Activated CD4-positive, alpha-beta memory T cell treated with anti-CD3 and anti-CD28 coated beads for 36 hours (primary cell): ENCODE data around the gene MYZAP. TPM values are rescaled to one million over a fixed set of nuclear protein-coding genes. Genes with fewer than 3 reads are reported as not detected.

ENCODE experiments used
- CTCF ChIA-PET: fragments of 350-600 bp; sonication (Branson Sonifier 250); formaldehyde crosslinking; loops from one replicate; lab custom pipeline; 2021; ENCODE audit warnings: antibody characterized with exemption, inconsistent platforms; lab: Charles Lee
- POLR2A ChIA-PET: fragments of 350-600 bp; sonication (Branson Sonifier 250); formaldehyde crosslinking; loops from one replicate; lab custom pipeline; 2021; ENCODE audit warnings: antibody characterized with exemption; lab: Charles Lee
- DNase-seq: peaks from one replicate; pipeline ENCODE4 v3.0.0-alpha.2; 2020
- H3K27ac Mint-ChIP-seq: one replicate; pipeline ENCODE4 v1.8.0; 2021; ENCODE audit warnings: mixed read lengths
- H3K27me3 Mint-ChIP-seq: one replicate; pipeline ENCODE4 v1.8.0; 2021; ENCODE audit warnings: mixed read lengths
- H3K36me3 Mint-ChIP-seq: one replicate; pipeline ENCODE4 v1.8.0; 2021; ENCODE audit warnings: mixed read lengths
- H3K4me1 Mint-ChIP-seq: one replicate; pipeline ENCODE4 v1.8.0; 2021; ENCODE audit warnings: low read depth, mixed read lengths
- H3K4me3 Mint-ChIP-seq: one replicate; pipeline ENCODE4 v1.8.0; 2021; ENCODE audit warnings: mild to moderate bottlenecking, mixed read lengths
- H3K9me3 Mint-ChIP-seq: one replicate; pipeline ENCODE4 v1.8.0; 2021; ENCODE audit warnings: mixed read lengths
- intact Hi-C: fragments of 100-400 bp; cut with micrococcal nuclease; formaldehyde crosslinking; loops from one replicate; pipeline ENCODE4 v1.15.1; 2023
- total RNA-seq, 2 experiments: library from RNA; stranded (reverse); gene quantifications; one replicate each; pipeline ENCODE4 v1.2.3, GENCODE V29; 2021

Gene MYZAP
- total RNA-seq, 2 experiments from 2014 or later = 0.55 to 0.63 TPM

DNA sequence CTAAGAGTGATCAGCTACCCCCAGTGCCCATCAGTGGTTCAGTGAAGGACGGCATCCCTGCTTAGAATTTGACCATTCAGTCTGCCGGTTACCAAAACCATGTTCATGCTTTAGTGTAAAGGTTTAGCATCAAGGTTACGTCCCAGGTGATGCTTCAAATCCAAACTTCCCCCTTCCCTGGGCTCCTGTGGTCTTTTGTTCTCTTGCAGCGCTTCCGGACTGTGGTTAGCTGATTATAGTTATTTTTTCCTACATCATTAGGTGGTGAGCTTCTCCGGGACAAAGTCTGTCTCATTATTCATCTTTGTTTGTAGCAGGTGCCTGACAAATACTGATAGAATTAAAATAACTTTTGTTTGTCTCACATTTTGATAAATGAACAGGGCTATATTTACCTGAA is 28.3 kb upstream of the MYZAP start:
- intact Hi-C loops = loop anchor here (5.0 kb wide), 1 partner anchor 79 kb away; no protein-coding TSS in a partner anchor
- ChIA-PET CTCF (interaction anchor here (0.6 to 1.2 kb wide), 4 partner anchors 15 to 298 kb away, joined by 3 to 6 read pairs (median 3); no protein-coding TSS in a partner anchor), POLR2A (interaction anchor here (0.7 to 1.3 kb wide), 2 partner anchors 143 to 144 kb away, joined by 3 read pairs; partner anchors contain the start of gene POLR2M)
- H3K4me1 Mint-ChIP-seq = peaks cover 43% of the 10 kb centered on the region
- peak; percentile 20 for DNase-seq
- no peaks in the 10 kb centered on the region for H3K27me3 Mint-ChIP-seq
- H3K9me3 Mint-ChIP-seq = peaks cover 4% of the 10 kb centered on the region
- no peaks in the 10 kb centered on the region for H3K36me3 Mint-ChIP-seq
- H3K27ac Mint-ChIP-seq = peak overlapping the region; percentile 10
- H3K4me3 Mint-ChIP-seq = no peak overlapping the region

DNA sequence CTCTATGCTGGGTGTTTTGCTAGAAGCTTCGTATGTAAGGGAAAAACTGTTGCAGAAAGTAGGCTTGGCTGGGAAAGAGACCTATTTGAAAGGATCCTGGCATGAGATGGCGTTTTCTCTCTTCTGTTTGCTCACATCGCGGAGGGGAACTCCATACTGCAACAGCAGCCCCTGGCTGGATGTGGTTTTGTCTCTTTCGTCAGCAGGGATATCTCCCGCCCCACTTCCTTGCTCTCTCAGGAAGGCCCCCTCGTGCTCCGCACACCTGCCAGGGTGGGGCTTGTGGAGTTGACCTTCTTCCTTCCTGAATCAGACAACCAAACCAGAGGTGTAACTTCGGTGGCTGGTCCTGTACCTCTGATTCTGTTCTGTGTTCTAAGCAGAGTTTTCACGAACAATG is 26.4 kb upstream of the MYZAP start:
- Mint-ChIP-seq H3K27me3 (no peaks in the 10 kb centered on the region), H3K4me3 (peak overlapping the region; percentile 4), H3K36me3 (no peaks in the 10 kb centered on the region), H3K27ac (peak overlapping the region; percentile 24), H3K9me3 (no peaks in the 10 kb centered on the region), H3K4me1 (peaks cover 43% of the 10 kb centered on the region)
- intact Hi-C loops = no loop called here
- DNase-seq = peak; percentile 61
- CTCF ChIA-PET = interaction anchor here (1.1 kb wide), 1 partner anchor 168 kb away, joined by 4 read pairs; no protein-coding TSS in a partner anchor
- POLR2A ChIA-PET = interaction anchor here (0.7 kb wide), 1 partner anchor 26 kb away, joined by 3 read pairs; no protein-coding TSS in a partner anchor

DNA sequence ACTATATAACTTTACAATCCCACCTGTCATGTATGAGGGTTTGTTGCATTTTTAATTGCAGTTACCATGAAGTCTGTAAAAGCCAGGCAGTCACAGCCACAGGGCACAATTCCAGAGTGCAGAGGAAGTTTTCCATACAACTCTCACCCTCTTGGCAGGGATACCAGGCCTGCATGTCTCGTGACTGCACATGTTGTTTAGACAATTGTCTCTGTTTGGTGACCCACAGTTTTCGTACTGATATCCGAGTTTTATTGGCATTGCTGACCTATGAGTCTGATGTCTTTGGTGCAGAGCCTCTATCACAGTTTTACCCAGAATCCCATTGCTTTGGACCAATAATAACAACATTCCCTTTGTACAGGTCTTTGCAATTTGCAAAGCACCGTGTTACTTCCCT is 24.9 kb upstream of the MYZAP start:
- Mint-ChIP-seq H3K27ac (no peak overlapping the region), H3K36me3 (no peaks in the 10 kb centered on the region), H3K9me3 (no peaks in the 10 kb centered on the region), H3K27me3 (no peaks in the 10 kb centered on the region), H3K4me1 (peaks cover 32% of the 10 kb centered on the region), H3K4me3 (no peak overlapping the region)
- intact Hi-C loops = no loop called here
- DNase-seq = no peak
- ChIA-PET POLR2A (no interaction called here), CTCF (interaction anchor here (1.0 to 1.7 kb wide), 4 partner anchors 18 to 294 kb away, joined by 3 to 4 read pairs (median 3); no protein-coding TSS in a partner anchor)

DNA sequence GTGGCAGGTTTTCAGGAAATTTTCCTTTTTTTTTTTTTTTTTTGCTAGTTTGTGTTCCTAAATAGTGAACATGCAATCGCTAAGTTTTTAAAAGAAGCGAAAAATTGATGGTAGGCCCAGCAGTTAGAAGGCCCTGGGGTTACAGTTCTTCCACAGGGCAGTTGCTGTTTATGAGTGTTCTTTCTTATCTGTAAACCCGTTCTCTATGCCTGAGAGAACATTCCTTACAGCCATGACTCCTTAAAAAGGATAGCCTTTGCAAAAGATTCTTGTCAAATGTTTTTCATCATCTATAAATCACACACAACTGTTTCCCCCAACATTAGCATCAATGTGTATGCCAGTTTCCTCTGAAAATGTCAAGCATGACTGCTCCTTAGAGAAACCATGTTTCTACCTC is 23.8 kb upstream of the MYZAP start:
- H3K4me3 Mint-ChIP-seq = no peak overlapping the region
- intact Hi-C loops = no loop called here
- peaks cover 22% of the 10 kb centered on the region for H3K4me1 Mint-ChIP-seq
- POLR2A ChIA-PET = no interaction called here
- no peak for DNase-seq
- no peak overlapping the region for H3K27ac Mint-ChIP-seq
- CTCF ChIA-PET = interaction anchor here (1.5 to 1.7 kb wide), 2 partner anchors 17 to 293 kb away, joined by 3 to 4 read pairs; no protein-coding TSS in a partner anchor
- H3K9me3 Mint-ChIP-seq = no peaks in the 10 kb centered on the region
- no peaks in the 10 kb centered on the region for H3K36me3 Mint-ChIP-seq
- no peaks in the 10 kb centered on the region for H3K27me3 Mint-ChIP-seq

DNA sequence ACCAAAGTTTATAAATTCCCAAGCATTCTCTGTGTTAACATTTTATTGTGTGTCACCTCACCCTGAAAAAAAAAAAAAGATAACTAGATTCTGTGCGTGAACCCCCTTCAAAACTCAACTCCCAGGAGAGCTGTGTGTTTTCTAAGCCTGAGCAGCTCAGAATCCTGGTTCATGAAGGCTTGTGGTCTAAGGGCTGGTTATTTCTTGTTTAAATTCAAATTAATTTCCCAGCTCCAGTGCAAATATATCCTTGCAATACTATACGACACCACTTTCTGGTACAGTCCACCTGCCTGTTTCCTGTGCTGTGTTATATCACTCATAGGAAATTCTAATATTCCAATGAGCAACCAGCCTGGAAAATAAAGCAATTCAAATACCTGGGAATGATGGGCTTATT is 23.4 kb upstream of the MYZAP start:
- H3K27me3 Mint-ChIP-seq = no peaks in the 10 kb centered on the region
- no peaks in the 10 kb centered on the region for H3K9me3 Mint-ChIP-seq
- no peak overlapping the region for H3K4me3 Mint-ChIP-seq
- POLR2A ChIA-PET = no interaction called here
- intact Hi-C loops = no loop called here
- no peak for DNase-seq
- H3K36me3 Mint-ChIP-seq = no peaks in the 10 kb centered on the region
- H3K4me1 Mint-ChIP-seq = peaks cover 18% of the 10 kb centered on the region
- H3K27ac Mint-ChIP-seq = no peak overlapping the region
- CTCF ChIA-PET = interaction anchor here (1.6 kb wide), 1 partner anchor 8 kb away, joined by 3 read pairs; no protein-coding TSS in a partner anchor

DNA sequence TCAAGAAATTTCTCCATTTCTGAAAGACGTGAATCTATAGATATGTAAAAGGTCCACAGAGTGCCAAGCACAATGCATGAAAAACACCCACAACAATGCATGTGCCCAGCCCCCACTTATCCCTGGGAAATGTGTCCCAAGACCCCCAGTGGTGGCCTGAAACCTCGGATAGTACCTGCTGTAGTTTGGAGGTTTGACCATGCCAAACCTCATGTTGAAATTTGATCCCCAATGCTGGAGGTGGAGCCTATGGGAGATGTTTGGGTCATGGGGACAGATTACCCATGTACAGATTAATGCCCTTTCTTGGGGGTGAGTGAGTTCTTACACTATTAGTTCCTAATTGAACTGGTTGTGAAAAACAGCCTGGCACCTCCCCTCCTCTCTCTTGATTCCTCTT is 21.4 kb upstream of the MYZAP start:
- Mint-ChIP-seq H3K4me1 (peaks cover 9% of the 10 kb centered on the region), H3K4me3 (no peak overlapping the region), H3K27me3 (no peaks in the 10 kb centered on the region), H3K27ac (no peak overlapping the region), H3K9me3 (no peaks in the 10 kb centered on the region), H3K36me3 (no peaks in the 10 kb centered on the region)
- intact Hi-C loops = no loop called here
- no peak for DNase-seq
- CTCF ChIA-PET = no interaction called here
- POLR2A ChIA-PET = no interaction called here

DNA sequence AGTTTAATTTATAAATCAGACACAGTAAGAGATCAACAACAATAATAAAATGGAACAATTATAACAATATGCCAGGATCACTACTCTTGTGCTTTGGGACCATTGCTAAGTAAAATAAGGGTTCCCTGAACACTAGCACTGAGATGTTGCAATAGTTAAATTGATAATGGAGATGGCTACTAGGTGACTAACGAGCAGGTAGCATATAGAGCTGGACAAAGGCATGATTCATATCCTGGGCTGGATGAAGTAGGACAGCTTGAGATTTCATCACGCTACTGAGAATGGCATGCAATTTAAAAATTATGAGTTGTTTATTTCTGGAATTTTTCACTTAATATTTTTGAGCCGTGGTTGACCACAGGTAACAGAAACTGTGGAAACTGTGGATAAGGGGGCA is 20.7 kb upstream of the MYZAP start:
- Mint-ChIP-seq H3K27me3 (no peaks in the 10 kb centered on the region), H3K9me3 (no peaks in the 10 kb centered on the region), H3K36me3 (no peaks in the 10 kb centered on the region), H3K27ac (no peak overlapping the region), H3K4me3 (no peak overlapping the region), H3K4me1 (peaks cover 4% of the 10 kb centered on the region)
- DNase-seq = no peak
- ChIA-PET CTCF (no interaction called here), POLR2A (no interaction called here)
- intact Hi-C loops = no loop called here

DNA sequence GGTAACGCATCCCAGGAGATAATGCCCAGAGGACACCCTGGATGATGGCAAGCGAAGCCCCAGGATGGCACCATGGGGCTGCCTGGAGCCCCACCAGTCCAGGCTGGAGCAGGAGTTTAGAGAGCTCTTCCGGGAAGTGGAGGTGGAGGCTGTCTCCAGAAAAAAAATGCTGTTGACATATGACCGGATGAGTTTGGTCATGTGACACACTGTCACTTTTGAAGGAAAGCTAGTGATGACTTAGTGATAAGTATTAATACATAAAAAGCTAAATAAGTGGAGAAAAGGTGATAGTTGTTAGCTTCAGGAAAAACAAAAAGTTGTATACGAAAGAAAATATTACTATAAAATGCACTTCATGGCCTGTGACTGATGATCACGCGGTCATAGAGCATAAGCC is 20.0 kb upstream of the MYZAP start:
- ChIA-PET CTCF (no interaction called here), POLR2A (no interaction called here)
- Mint-ChIP-seq H3K36me3 (no peaks in the 10 kb centered on the region), H3K4me1 (peaks cover 2% of the 10 kb centered on the region), H3K27me3 (no peaks in the 10 kb centered on the region), H3K4me3 (no peak overlapping the region), H3K27ac (no peak overlapping the region), H3K9me3 (no peaks in the 10 kb centered on the region)
- DNase-seq = no peak
- intact Hi-C loops = no loop called here

DNA sequence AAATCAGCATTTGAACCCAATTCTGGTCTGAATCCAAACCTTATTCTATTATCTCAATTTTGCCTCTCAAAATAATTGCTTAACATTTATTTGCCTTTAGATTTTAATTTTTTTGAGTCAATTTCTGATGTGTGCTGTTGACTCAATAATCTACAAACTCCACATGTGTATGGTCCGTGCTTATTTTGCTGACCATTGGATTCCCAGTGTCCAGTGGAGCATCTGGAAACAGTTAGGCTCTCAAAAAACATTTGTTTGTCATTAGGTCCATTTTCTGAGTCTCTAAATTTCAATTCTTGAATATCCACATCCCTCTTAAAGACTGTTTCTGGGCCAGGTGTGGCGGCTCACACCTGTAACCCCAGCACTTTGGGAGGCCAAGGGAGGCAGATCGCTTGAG is 19.2 kb upstream of the MYZAP start:
- POLR2A ChIA-PET = no interaction called here
- CTCF ChIA-PET = no interaction called here
- Mint-ChIP-seq H3K27me3 (no peaks in the 10 kb centered on the region), H3K4me1 (peaks cover 2% of the 10 kb centered on the region), H3K4me3 (no peak overlapping the region), H3K9me3 (no peaks in the 10 kb centered on the region), H3K36me3 (no peaks in the 10 kb centered on the region), H3K27ac (no peak overlapping the region)
- intact Hi-C loops = no loop called here
- DNase-seq = no peak

DNA sequence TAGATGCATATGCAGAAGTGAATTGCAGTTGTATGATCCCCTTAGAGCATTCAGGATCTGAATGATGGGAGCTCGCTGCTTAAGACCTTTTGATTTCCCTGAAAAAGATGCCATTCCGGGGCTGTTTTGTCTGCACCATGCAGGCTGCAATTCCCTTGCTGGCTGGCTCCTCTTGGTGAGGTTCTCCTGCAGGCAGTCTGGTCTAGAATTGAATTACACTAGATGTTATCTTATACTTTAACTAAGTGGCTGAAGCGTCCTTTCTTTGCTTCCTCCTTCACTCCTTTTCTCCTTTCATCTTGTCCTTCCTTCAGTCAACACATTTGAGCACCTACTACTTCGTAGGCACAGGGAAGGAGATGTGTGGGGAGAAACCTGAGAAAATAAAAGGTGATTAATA is 18.6 kb upstream of the MYZAP start:
- no peaks in the 10 kb centered on the region for H3K9me3 Mint-ChIP-seq
- POLR2A ChIA-PET = no interaction called here
- no peak overlapping the region for H3K4me3 Mint-ChIP-seq
- CTCF ChIA-PET = no interaction called here
- H3K27ac Mint-ChIP-seq = no peak overlapping the region
- H3K27me3 Mint-ChIP-seq = peaks cover 2% of the 10 kb centered on the region
- H3K36me3 Mint-ChIP-seq = no peaks in the 10 kb centered on the region
- peaks cover under 1% of the 10 kb centered on the region for H3K4me1 Mint-ChIP-seq
- DNase-seq = no peak
- intact Hi-C loops = no loop called here

DNA sequence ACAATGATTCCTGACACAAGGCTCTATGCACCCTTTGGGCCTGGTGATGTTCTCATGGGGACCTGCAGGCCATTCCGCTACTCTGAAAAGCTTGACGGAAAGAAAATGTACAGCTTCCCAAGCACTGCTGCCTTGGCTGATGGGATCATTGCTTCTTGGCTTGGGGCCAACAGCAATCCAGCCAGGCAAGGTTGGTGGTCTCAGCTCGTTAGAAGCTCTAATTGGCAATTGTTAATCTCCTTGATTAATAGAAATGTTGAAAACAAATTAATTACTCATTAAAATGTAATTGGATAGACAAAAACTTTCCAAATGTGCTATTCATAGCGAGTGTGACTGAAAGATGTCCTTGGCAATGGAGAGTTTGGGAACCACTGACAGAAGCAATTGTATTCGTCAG is 16.3 kb upstream of the MYZAP start:
- intact Hi-C loops = no loop called here
- CTCF ChIA-PET = interaction anchor here (1.2 kb wide), 1 partner anchor 157 kb away, joined by 3 read pairs; no protein-coding TSS in a partner anchor
- Mint-ChIP-seq H3K27ac (no peak overlapping the region), H3K36me3 (no peaks in the 10 kb centered on the region), H3K4me3 (no peak overlapping the region), H3K27me3 (peaks cover 3% of the 10 kb centered on the region), H3K9me3 (no peaks in the 10 kb centered on the region), H3K4me1 (no peaks in the 10 kb centered on the region)
- DNase-seq = no peak
- POLR2A ChIA-PET = no interaction called here

DNA sequence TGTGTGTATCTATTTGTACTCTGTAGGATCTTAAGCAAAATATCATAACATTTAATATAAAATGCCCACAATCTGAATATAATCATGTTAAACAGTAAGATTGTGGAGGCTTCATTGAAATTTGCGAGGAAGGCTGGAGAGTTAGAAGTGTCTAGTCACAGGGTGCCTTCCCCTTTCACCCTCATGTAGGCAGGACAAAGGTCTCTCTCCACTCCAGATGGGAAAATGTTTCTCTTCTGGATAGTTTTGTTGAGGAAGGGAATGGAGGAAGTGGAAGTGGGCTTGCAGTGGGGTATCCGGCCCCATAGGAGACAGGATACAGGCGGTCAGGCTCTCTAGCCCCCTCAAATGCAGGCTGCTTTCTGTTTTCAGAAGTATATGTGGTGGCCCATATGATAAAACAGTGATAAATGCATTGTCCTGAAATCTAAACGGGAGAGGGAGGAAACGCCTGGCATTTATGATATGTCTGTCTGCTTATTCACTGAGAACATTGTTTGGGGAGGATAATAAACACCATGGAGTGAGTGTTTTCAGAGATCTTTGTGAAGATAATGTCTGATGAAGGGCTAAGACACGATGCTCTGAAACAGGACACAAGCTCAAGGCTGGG is 13.3 kb upstream of the MYZAP start:
- H3K9me3 Mint-ChIP-seq = peaks cover 11% of the 10 kb centered on the region
- POLR2A ChIA-PET = no interaction called here
- H3K36me3 Mint-ChIP-seq = peaks cover 6% of the 10 kb centered on the region
- no peak overlapping the region for H3K27ac Mint-ChIP-seq
- no peaks in the 10 kb centered on the region for H3K4me1 Mint-ChIP-seq
- intact Hi-C loops = no loop called here
- H3K4me3 Mint-ChIP-seq = no peak overlapping the region
- CTCF ChIA-PET = interaction anchor here (1.0 to 2.3 kb wide), 2 partner anchors 15 to 17 kb away, joined by 3 to 8 read pairs; no protein-coding TSS in a partner anchor
- peaks cover 5% of the 10 kb centered on the region for H3K27me3 Mint-ChIP-seq
- no peak for DNase-seq
